ENCODE results near the gene INSL4.

The INSL4 gene

DNA sequence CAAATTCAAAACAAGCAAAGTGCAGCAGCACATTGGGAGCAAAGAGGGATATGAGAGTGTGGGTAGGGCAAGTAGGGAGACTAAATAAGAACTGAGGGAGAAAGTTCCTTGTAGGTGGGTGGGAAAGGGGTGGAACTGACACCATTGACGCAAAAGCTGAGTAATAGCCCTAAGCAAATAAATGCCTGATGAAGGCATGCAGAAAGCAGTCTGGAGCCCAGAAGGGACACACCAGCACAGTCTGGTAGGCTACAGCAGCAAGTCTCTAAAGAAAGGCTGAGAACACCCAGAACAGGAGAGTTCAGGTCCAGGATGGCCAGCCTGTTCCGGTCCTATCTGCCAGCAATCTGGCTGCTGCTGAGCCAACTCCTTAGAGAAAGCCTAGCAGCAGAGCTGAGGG is at the start of gene INSL4:
TSS of gene INSL4 (plus strand) at position 208 of the 400 bp plus-strand sequence. CDS start at position 313, 105 bp downstream.
- no peak for DNase-seq (ENCODE audit: low read depth in 1 of 2, low spot score in 1 of 2)
- no peak for TF ChIP-seq JUND (IDR thresholded peaks at IDR 0.05; ENCODE audit: low read depth)
- in situ Hi-C loops (cut with HindIII; ENCODE audit: low pct_unique_long_range_greater_than_20kb, low sequenced_read_pairs) = no loop called here

DNA sequence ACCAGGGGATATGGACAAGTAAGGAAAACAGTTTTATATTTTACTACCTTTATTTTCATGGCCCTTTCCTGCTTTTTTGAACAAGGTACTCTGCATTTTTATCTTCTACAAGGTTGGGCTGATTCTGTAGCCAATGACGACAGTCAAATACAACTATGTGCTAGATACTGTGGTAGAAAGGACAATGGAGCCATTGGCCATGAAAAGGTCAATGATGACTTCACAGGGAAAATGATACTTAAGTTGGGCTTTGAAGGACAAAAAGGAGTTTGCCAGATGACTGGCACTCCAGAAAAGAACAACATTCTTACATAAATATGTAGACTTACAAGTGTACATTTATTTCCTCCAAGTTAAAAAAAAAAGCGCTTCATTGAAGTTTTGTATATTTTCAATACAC is 46.4 kb upstream of the INSL4 start:
- TF ChIP-seq JUND (IDR thresholded peaks at IDR 0.05; ENCODE audit: low read depth) = no peak
- in situ Hi-C loops (cut with HindIII; ENCODE audit: low pct_unique_long_range_greater_than_20kb, low sequenced_read_pairs) = no loop called here
- DNase-seq (ENCODE audit: low read depth in 1 of 2, low spot score in 1 of 2) = no peak

DNA sequence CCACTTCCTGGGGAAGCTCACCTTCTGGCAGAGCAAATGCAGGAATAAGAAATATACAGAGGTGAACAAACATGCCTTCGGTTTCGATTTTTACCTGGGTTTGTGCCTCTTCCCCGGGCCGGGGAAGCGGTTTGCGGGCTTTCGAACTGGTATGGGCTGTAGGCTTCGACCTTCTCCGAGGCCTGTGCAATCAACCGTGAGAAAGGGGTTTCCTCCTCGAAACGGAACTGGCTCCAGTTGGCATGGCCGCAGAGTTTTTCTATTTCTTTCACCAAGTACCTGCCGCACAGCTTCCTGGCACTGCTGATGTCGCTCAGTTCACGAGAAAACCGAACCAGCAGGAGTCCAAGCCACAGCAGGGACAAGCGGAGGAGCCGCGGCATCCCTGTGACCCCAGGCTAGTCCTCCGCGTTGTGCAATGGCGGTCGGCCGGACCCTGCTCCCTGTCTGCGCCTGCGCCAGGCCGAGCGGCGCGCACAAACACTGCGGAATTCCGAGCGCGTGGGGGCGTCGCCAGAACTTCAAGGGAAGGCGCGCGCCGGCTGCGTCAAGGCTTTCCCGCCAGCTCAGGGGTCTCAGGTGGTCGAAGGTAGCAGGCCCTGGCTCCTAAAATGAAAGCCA is 45.9 kb upstream of the INSL4 start, which contains the start of gene INSL6:
TSS of gene INSL6 (minus strand) at position 420 of the 621 bp plus-strand sequence. CDS start at position 383, 37 bp downstream.
- in situ Hi-C loops (cut with HindIII; ENCODE audit: low pct_unique_long_range_greater_than_20kb, low sequenced_read_pairs) = no loop called here
- no peak for TF ChIP-seq JUND (IDR thresholded peaks at IDR 0.05; ENCODE audit: low read depth)
- no peak for DNase-seq (ENCODE audit: low read depth in 1 of 2, low spot score in 1 of 2)

GRCh38 chr9:5186416-5187169 is 44.6 kb upstream of the INSL4 start:
- in situ Hi-C loops (cut with HindIII; ENCODE audit: low pct_unique_long_range_greater_than_20kb, low sequenced_read_pairs) = no loop called here
- no peak for TF ChIP-seq JUND (IDR thresholded peaks at IDR 0.05; ENCODE audit: low read depth)
- DNase-seq (ENCODE audit: low read depth in 1 of 2, low spot score in 1 of 2) = peak; percentile 55 to 75

GRCh38 chr9:5188060-5188984 is 42.9 kb upstream of the INSL4 start:
- TF ChIP-seq JUND (IDR thresholded peaks at IDR 0.05; ENCODE audit: low read depth) = no peak
- in situ Hi-C loops (cut with HindIII; ENCODE audit: low pct_unique_long_range_greater_than_20kb, low sequenced_read_pairs) = no loop called here

GRCh38 chr9:5191985-5192384 is 39.2 kb upstream of the INSL4 start:
- TF ChIP-seq JUND (IDR thresholded peaks at IDR 0.05; ENCODE audit: low read depth) = no peak
- no peak for DNase-seq (ENCODE audit: low read depth in 1 of 2, low spot score in 1 of 2)
- in situ Hi-C loops (cut with HindIII; ENCODE audit: low pct_unique_long_range_greater_than_20kb, low sequenced_read_pairs) = no loop called here

More at GRCh38 chr9:5188060-5188984, 42.9 kb upstream of the INSL4 start:
- no peak for DNase-seq (ENCODE audit: low read depth in 1 of 2, low spot score in 1 of 2)

GRCh38 chr9:5193345-5193744 is 37.9 kb upstream of the INSL4 start:
- TF ChIP-seq JUND (IDR thresholded peaks at IDR 0.05; ENCODE audit: low read depth) = no peak
- no peak for DNase-seq (ENCODE audit: low read depth in 1 of 2, low spot score in 1 of 2)
- in situ Hi-C loops (cut with HindIII; ENCODE audit: low pct_unique_long_range_greater_than_20kb, low sequenced_read_pairs) = no loop called here

- in situ Hi-C loops (cut with HindIII; ENCODE audit: low pct_unique_long_range_greater_than_20kb, low sequenced_read_pairs) = no loop called here
Observed at GRCh38 chr9:5195463-5195862, 35.8 kb upstream of the INSL4 start.

GRCh38 chr9:5205071-5205470 is 26.1 kb upstream of the INSL4 start:
- no peak for TF ChIP-seq JUND (IDR thresholded peaks at IDR 0.05; ENCODE audit: low read depth)
- DNase-seq (ENCODE audit: low read depth in 1 of 2, low spot score in 1 of 2) = no peak
- in situ Hi-C loops (cut with HindIII; ENCODE audit: low pct_unique_long_range_greater_than_20kb, low sequenced_read_pairs) = no loop called here

More at GRCh38 chr9:5195463-5195862, 35.8 kb upstream of the INSL4 start:
- peak in 1 of 2 experiments; percentile 37 for DNase-seq (ENCODE audit: low read depth in 1 of 2, low spot score in 1 of 2)
- no peak for TF ChIP-seq JUND (IDR thresholded peaks at IDR 0.05; ENCODE audit: low read depth)

DNA sequence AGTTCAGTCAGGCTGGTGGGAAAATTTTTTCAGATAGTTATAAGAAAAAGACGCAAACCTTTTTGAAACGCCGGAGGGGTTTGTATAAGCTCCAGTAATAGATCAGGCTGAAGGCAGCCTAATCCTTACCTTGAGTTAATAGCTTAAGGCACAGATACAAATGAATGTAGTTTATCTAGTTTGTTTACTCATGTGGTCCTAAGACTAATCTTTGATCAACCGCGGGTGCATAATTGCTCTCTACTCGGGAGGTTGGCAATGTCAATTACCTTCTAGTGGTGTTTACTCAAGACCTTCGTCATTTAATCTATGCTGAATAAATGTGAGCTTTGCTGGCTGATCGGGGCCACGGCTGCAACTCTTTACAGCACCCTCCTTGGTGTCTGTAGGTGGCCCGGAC is 665 bp upstream of the INSL4 start:
- in situ Hi-C loops (cut with HindIII; ENCODE audit: low pct_unique_long_range_greater_than_20kb, low sequenced_read_pairs) = no loop called here
- no peak for TF ChIP-seq JUND (IDR thresholded peaks at IDR 0.05; ENCODE audit: low read depth)
- DNase-seq (ENCODE audit: low read depth in 1 of 2, low spot score in 1 of 2) = peak in 1 of 2 experiments; percentile 34

DNA sequence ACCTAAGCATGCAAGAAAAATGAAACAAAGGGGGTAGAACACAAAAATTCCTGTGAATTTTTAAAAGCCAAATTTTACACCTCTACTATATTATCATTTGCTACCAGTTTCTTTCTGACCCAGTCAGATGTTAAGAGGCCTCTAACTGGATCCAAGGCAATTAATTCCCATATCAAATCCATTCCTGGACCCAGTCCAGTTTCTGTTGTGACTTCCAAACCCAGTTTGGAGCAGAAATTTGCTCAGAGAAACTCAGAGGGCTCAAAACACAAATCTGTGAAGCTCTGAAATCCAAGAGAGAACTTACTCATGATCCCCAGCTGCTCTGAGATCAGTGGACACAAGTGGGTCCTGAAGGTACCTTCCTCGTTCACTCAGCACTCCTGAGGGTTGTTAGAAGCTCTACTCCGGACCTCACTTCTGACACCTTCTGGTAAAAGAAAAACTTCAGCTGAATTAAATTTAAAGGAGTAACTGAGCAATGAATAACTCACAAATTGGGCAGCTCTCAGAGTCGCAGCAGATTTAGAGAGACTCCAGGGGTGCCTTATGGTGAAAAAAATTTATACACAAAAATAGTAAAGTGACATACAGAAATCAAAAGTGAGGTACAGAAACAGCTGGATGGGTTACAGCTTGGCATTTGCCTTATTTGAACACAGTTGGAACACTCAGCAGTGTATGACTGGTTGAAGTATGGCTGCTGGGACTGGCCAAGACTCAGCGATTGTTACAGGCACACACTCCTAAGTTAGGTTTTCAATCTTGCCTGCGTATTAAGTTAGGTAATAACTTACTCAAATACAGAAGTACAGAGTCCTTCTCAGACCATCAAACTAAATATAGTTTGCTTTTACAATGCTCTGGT is 32.4 kb downstream of the INSL4 start:
- no peak for TF ChIP-seq JUND (IDR thresholded peaks at IDR 0.05; ENCODE audit: low read depth)
- DNase-seq (ENCODE audit: low read depth in 1 of 2, low spot score in 1 of 2) = peak; percentile 1 to 73
- in situ Hi-C loops (cut with HindIII; ENCODE audit: low pct_unique_long_range_greater_than_20kb, low sequenced_read_pairs) = no loop called here

- in situ Hi-C loops (cut with HindIII; ENCODE audit: low pct_unique_long_range_greater_than_20kb, low sequenced_read_pairs) = no loop called here
- TF ChIP-seq JUND (IDR thresholded peaks at IDR 0.05; ENCODE audit: low read depth) = no peak
- no peak for DNase-seq (ENCODE audit: low read depth in 1 of 2, low spot score in 1 of 2)
Observed at GRCh38 chr9:5264219-5264595, 33.0 kb downstream of the INSL4 start.
